Measurements from ENCODE around the gene OR51A7. TPM values are rescaled to one million over a fixed set of nuclear protein-coding genes. Genes with fewer than 3 reads are reported as not detected.
"Not testable (repeated sequence)": the region's sequence is repeated elsewhere in the genome, so short reads cannot be mapped to it uniquely, and the experiment has no call there.

Gene OR51A7
- polyA plus RNA-seq, 3 donors, result not detected

DNA sequence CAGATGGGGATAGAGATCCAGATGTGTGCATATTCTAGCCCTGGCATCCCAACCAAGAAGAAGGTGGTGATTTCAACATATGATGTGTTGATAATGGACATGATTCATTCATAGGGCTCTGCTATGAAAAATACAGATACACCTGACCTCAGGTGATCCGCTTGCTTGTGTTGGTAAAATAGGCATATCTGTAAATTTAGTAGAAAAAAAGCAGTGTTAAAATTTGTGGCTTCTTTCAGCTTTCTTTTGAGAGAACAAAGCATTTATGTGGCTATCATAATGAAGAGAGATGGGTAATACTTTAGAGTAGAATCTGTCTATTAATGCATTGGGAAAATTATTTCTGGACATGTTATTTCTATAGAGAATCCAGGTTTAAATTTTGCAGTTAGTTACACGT lies 52.0 kb downstream of the OR51A7 start, which contains the start of gene OR51A2:
Gene OR51A2, minus strand, starts transcription at position 101 of the 400 bp plus-strand sequence. Its CDS starts 0 bp downstream, at position 101.
- DNase-seq, result not testable (repeated sequence)

DNA sequence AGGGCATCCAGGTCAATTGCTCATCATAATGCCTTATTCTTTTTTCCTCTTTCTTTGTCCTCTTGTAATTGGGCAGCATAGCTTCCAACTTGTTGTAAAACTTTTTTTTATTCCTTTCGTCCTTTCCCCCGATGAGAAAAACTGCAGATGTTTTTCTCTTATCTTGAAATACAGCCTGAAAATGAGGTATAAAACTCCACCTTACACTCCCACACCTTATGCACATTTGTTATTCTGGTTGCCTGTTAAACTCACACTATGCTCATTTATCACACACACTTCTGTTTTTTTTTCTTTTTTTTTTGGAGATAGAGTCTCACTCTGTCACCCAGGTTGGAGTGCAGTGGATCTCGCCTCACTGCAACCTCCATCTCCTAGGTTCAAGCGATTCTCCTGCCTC lies 53.8 kb downstream of the OR51A7 start:
- DNase-seq, result no peak

Other genes starting within 250 kb of the OR51A7 start
- gene OR51E2, start 205.9 kb upstream of the OR51A7 start, polyA plus RNA-seq (ENCODE audit: insufficient read length in 3 of 3), result under 1 TPM; 0.65 to 0.88 (median 0.84) TPM
- under 1 TPM; 0.29 to 0.44 (median 0.31) TPM for gene MMP26, start 199.0 kb upstream of the OR51A7 start, polyA plus RNA-seq (ENCODE audit: insufficient read length in 3 of 3)
- gene OR51F1, start 133.8 kb upstream of the OR51A7 start, polyA plus RNA-seq (ENCODE audit: insufficient read length in 3 of 3), result not detected
- gene OR52R1, start 99.4 kb upstream of the OR51A7 start, polyA plus RNA-seq (ENCODE audit: insufficient read length in 3 of 3), result not detected
- gene OR51F2, start 82.5 kb upstream of the OR51A7 start, polyA plus RNA-seq (ENCODE audit: insufficient read length in 3 of 3), result not detected
- not detected for gene OR51S1, start 54.6 kb upstream of the OR51A7 start, polyA plus RNA-seq (ENCODE audit: insufficient read length in 3 of 3)
- not detected for gene OR51T1, start 21.9 kb upstream of the OR51A7 start, polyA plus RNA-seq (ENCODE audit: insufficient read length in 3 of 3)
- not detected for gene OR51G2, start 15.6 kb downstream of the OR51A7 start, polyA plus RNA-seq (ENCODE audit: insufficient read length in 3 of 3)
- gene OR51G1, start 20.6 kb downstream of the OR51A7 start, polyA plus RNA-seq (ENCODE audit: insufficient read length in 3 of 3), result not detected
- under 1 TPM in 1 of 3 donors, not detected in 2; 0.10 TPM for gene OR51A4, start 43.8 kb downstream of the OR51A7 start, polyA plus RNA-seq (ENCODE audit: insufficient read length in 3 of 3)
- gene OR51A2, start 51.9 kb downstream of the OR51A7 start, polyA plus RNA-seq (ENCODE audit: insufficient read length in 3 of 3), result not detected
- under 1 TPM; 0.01 to 0.15 (median 0.13) TPM for gene OR51L1, start 91.1 kb downstream of the OR51A7 start, polyA plus RNA-seq (ENCODE audit: insufficient read length in 3 of 3)
- gene OR52J3, start 142.7 kb downstream of the OR51A7 start, polyA plus RNA-seq (ENCODE audit: insufficient read length in 3 of 3), result not detected
- not detected for gene OR52E2, start 155.8 kb downstream of the OR51A7 start, polyA plus RNA-seq (ENCODE audit: insufficient read length in 3 of 3)
- gene OR52E1, start 165.8 kb downstream of the OR51A7 start, polyA plus RNA-seq (ENCODE audit: insufficient read length in 3 of 3), result not detected
- gene OR52A5, start 234.6 kb downstream of the OR51A7 start, polyA plus RNA-seq (ENCODE audit: insufficient read length in 3 of 3), result not detected

Data from renal pelvis (tissue), 4 donors.